Measurements from ENCODE around the gene AURKAIP1. TPM values are rescaled to one million over a fixed set of nuclear protein-coding genes. Genes with fewer than 3 reads are reported as not detected.

Gene AURKAIP1
- total and polyA plus RNA-seq, 2 of the 13 experiments (the other 11 are each of a cell fraction or from before 2014, with no cell fraction given): 69.5 to 175 TPM

DNA sequence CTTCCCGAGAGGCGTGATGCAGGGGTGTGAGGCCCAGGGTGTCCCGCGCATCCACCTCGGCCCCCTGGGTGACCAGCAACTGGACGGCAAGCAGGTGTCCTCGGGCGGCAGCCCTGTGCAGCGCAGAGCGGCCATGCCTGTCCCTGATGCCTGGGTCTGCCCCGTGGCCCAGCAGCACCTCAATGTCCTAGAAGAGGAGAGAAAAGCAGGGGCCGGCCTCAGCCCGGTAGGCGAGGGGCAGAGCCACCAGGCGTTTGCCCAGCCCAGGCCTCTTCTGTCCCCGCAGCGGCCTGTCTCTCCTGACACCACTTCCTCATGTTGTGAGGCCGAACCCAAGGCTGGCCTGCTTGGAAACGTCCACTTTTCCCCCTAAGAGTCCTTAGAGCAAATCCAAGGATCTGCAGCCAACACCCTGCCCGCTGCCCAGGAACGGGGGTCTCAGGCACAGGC is 44.4 kb upstream of the AURKAIP1 start:
- POLR2A ChIA-PET: interaction anchor here (2.7 to 3.5 kb wide), 2 partner anchors 12 to 18 kb away, joined by 25 to 126 read pairs; no protein-coding TSS in a partner anchor
- no peaks in the 10 kb centered on the region for H4K20me1 ChIP-seq (ENCODE audit: insufficient read depth, low read length)
- no peaks in the 10 kb centered on the region for H3K36me3 ChIP-seq (replicated peaks in 1 of 2; ENCODE audit: control insufficient read depth in 1 of 2, insufficient read depth in 2 of 2, low read length in 2 of 2)
- H2AFZ ChIP-seq (ENCODE audit: low read length): no peak overlapping the region
- intact Hi-C loops (cut with micrococcal nuclease; ENCODE audit: unreplicated experiment) (no loop called here), in situ Hi-C loops (cut with HindIII; ENCODE audit: extremely low pct_ligation_motif_present, low pct_unique_long_range_greater_than_20kb) (no loop called here)
- no TSS peak for BruUV-seq (replicated peaks)
- peak; percentile 4; the same call in 1 of the 3 replicates for ATAC-seq
- DNase-seq (ENCODE audit: low spot score): no peak
- CTCF ChIA-PET (ENCODE audit: low intra/inter-chr PET ratio, low total read pairs): no interaction called here
- 48% methylated on average over 5 of the region's 21 CpGs for WGBS (ENCODE audit: low lambda C conversion rate)
- no peaks in the 10 kb centered on the region for H3K9me3 ChIP-seq (ENCODE audit: low read length)
- H3K9ac ChIP-seq (ENCODE audit: insufficient read depth, low read depth, low read length): peak overlapping the region; percentile 67; the same call in 1 of the 2 replicates
- no peaks in the 10 kb centered on the region; a peak in 1 of 5 replicates for H3K27me3 ChIP-seq (ENCODE audit: control insufficient read depth in 1 of 2, insufficient read depth in 2 of 2, low read length in 2 of 2)
- H3K4me1 ChIP-seq (ENCODE audit: insufficient read depth, low read length): peaks cover 62% of the 10 kb centered on the region
- H3K27ac ChIP-seq (ENCODE audit: extremely low read length, insufficient read depth, low read length): peak overlapping the region; percentile 44
- H3K79me2 ChIP-seq (ENCODE audit: insufficient read depth, low read length): peaks cover 12% of the 10 kb centered on the region
- FAIRE-seq: no peak
- H3K4me2 ChIP-seq (ENCODE audit: low read depth, low read length): peak overlapping the region; percentile 69
- H3K4me3 ChIP-seq (replicated peaks in 1 of 3; ENCODE audit: insufficient read depth in 1 of 3, low read depth in 2 of 3, low read length in 3 of 3): peak overlapping the region; percentile 37 to 70 (median 70); a peak in 5 of 6 replicates
- TF ChIP-seq ZNF547 (CRISPR knock-in tag; IDR thresholded peaks at IDR 0.05): 0 out of 2 replicates have a peak, but pooled peaks have one; percentile 28
- TF ChIP-seq FOXO1 (CRISPR knock-in tag; IDR thresholded peaks at IDR 0.05): no peak
- TF ChIP-seq TBX2 (CRISPR knock-in tag; IDR thresholded peaks at IDR 0.05; ENCODE audit: borderline replicate concordance): no peak
- TF ChIP-seq RBFOX2 (IDR thresholded peaks at IDR 0.05; ENCODE audit: low read depth, low read length): 0 out of 2 replicates have a peak, but pooled peaks have one; percentile 14
- TF ChIP-seq, protein P1, sequence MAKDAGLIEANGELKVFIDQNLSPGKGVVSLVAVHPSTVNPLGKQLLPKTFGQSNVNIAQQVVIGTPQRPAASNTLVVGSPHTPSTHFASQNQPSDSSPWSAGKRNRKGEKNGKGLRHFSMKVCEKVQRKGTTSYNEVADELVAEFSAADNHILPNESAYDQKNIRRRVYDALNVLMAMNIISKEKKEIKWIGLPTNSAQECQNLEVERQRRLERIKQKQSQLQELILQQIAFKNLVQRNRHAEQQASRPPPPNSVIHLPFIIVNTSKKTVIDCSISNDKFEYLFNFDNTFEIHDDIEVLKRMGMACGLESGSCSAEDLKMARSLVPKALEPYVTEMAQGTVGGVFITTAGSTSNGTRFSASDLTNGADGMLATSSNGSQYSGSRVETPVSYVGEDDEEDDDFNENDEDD (CRISPR knock-in tag; IDR thresholded peaks at IDR 0.05; ENCODE audit: borderline replicate concordance): no peak
- no peak for TF ChIP-seq ZBTB38 (CRISPR knock-in tag; IDR thresholded peaks at IDR 0.05)
- peak; percentile 53 for TF ChIP-seq ZFX (CRISPR knock-in tag; IDR thresholded peaks at IDR 0.05; ENCODE audit: low read depth)
- TF ChIP-seq MIXL1 (CRISPR knock-in tag; IDR thresholded peaks at IDR 0.05): no peak
- no peak for TF ChIP-seq MAF1 (CRISPR knock-in tag; IDR thresholded peaks at IDR 0.05; ENCODE audit: borderline replicate concordance)
- TF ChIP-seq, protein P2, sequence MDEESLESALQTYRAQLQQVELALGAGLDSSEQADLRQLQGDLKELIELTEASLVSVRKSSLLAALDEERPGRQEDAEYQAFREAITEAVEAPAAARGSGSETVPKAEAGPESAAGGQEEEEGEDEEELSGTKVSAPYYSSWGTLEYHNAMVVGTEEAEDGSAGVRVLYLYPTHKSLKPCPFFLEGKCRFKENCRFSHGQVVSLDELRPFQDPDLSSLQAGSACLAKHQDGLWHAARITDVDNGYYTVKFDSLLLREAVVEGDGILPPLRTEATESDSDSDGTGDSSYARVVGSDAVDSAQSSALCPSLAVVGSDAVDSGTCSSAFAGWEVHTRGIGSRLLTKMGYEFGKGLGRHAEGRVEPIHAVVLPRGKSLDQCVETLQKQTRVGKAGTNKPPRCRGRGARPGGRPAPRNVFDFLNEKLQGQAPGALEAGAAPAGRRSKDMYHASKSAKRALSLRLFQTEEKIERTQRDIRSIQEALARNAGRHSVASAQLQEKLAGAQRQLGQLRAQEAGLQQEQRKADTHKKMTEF (CRISPR knock-in tag; IDR thresholded peaks at IDR 0.05): no peak
- TF ChIP-seq ZSCAN22 (CRISPR knock-in tag; IDR thresholded peaks at IDR 0.05): no peak
- 0 out of 2 replicates have a peak, but pooled peaks have one; percentile 44 for TF ChIP-seq ZNF343 (CRISPR knock-in tag; IDR thresholded peaks at IDR 0.05)
- TF ChIP-seq ZFY (CRISPR knock-in tag; IDR thresholded peaks at IDR 0.05): 0 out of 2 replicates have a peak, but pooled peaks have one; percentile 10
- no peak for TF ChIP-seq KAT8 (CRISPR knock-in tag; IDR thresholded peaks at IDR 0.05)
- TF ChIP-seq GABPB1 (CRISPR knock-in tag; IDR thresholded peaks at IDR 0.05): peak; percentile 29; the same call in 1 of the 2 replicates
- TF ChIP-seq ZNF687 (CRISPR knock-in tag; IDR thresholded peaks at IDR 0.05): peak; percentile 60
- TF ChIP-seq, protein P3, sequence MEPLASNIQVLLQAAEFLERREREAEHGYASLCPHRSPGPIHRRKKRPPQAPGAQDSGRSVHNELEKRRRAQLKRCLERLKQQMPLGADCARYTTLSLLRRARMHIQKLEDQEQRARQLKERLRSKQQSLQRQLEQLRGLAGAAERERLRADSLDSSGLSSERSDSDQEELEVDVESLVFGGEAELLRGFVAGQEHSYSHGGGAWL (CRISPR knock-in tag; IDR thresholded peaks at IDR 0.05): 0 out of 2 replicates have a peak, but pooled peaks have one; percentile 17
